Peyer's patch (tissue), 4 donors: ENCODE results near the gene ING1.

Source experiments
- CTCF ChIP-seq, 6 experiments: fragments of 450-650 bp in 4 of 6; fragments of 200-600 bp in 2 of 6; sonication (generic) in 1 of 6; IDR thresholded peaks; one replicate each; pipeline ENCODE4 v1.5.1; 2017 to 2019; ENCODE audit warnings: antibody characterized with exemption in 6 of 6, mild to moderate bottlenecking in 3 of 6, moderate library complexity in 1 of 6
- POLR2A ChIP-seq, 2 donors: fragments of 450-650 bp; IDR thresholded peaks; one replicate each; pipeline ENCODE4 v1.5.1; 2017; ENCODE audit warnings: antibody characterized with exemption in 2 of 2, mild to moderate bottlenecking in 2 of 2, moderate library complexity in 2 of 2

GRCh38 chr13:110702591-110703526 is 10.6 kb upstream of the ING1 start:
- TF ChIP-seq CTCF (IDR thresholded peaks at IDR 0.05) (no peak), POLR2A (IDR thresholded peaks at IDR 0.05) (no peak)
